Measurements from ENCODE around the gene CCDC102B.
"Not testable (repeated sequence)": the region's sequence is repeated elsewhere in the genome, so short reads cannot be mapped to it uniquely, and the experiment has no call there.

The CCDC102B gene

DNA sequence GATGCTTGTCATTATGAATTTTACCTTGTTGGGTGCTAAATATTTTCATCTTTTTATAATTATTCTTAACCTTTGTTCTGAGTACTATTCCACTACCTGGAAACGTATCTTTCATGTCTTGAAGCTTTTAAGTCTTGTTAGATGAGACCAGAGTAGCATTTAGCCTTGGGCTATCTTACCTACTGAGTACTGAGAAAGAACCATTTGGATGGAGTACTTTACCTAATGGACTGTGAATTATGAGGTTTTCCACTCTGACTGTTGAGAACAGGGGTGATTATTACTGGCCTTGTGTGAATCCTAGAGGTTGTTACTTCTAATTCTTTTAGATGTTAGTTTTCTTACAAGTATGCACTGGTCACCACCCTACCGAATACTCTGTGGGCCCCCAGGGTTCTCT, 63.5 kb downstream of the CCDC102B start:
- Histone ChIP-seq H3K36me3 (ENCODE audit: control insufficient read depth, low read depth, low read length) (no peaks in the 10 kb centered on the region), H3K9ac (ENCODE audit: low read length) (no peak overlapping the region), H3K4me3 (ENCODE audit: low read length) (no peak overlapping the region), H3K27me3 (ENCODE audit: control insufficient read depth, insufficient read depth, low read length) (no peaks in the 10 kb centered on the region), H3K9me3 (ENCODE audit: control insufficient read depth, low read depth, low read length) (no peaks in the 10 kb centered on the region), H3K27ac (ENCODE audit: low read length) (no peak overlapping the region), H3K4me1 (ENCODE audit: control insufficient read depth, low read depth, low read length) (no peaks in the 10 kb centered on the region)

DNA sequence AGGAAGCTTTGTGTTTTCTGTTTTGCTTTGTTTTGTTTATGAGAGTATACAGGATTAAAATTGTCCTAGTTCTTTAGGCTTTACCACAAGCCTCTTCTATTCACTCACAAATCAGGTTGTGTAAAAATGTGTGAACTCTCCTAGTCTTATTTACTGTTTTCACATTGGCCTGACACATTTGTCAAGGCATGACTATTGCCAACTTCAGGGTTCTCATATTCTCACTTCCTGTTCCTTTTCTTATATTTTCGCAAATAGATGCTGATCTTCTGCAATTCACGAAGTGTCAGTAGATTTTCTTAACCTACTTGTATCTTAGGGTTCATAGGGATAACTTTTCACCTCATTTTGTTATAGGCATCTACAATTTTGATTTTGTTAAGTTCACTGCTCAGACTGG, 67.1 kb downstream of the CCDC102B start:
- no peaks in the 10 kb centered on the region for H3K36me3 ChIP-seq (ENCODE audit: control insufficient read depth, low read depth, low read length)
- no peak overlapping the region for H3K9ac ChIP-seq (ENCODE audit: low read length)
- no peaks in the 10 kb centered on the region for H3K9me3 ChIP-seq (ENCODE audit: control insufficient read depth, low read depth, low read length)
- H3K4me3 ChIP-seq (ENCODE audit: low read length) = no peak overlapping the region
- H3K27ac ChIP-seq (ENCODE audit: low read length) = no peak overlapping the region
- H3K4me1 ChIP-seq (ENCODE audit: control insufficient read depth, low read depth, low read length) = no peaks in the 10 kb centered on the region
- H3K27me3 ChIP-seq (ENCODE audit: control insufficient read depth, insufficient read depth, low read length) = no peaks in the 10 kb centered on the region

DNA sequence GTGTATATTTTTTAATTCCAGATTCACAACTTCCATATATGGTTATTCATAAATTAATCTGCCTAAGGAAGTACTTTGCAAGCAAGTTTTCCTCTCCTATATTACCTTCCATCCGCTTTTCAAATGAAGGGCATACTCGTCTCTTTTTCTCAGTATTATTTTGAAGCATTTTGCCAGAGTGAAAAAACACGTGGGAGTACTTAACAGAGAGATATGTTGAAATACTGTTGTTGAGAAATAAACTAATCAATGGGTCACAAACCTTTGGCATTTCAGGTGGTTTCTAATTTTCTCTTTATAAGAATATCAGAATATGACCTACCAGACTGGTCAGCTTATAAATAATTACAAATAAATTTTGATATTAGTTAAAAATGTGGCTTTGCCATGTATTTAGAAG, 67.6 kb downstream of the CCDC102B start:
- H3K9me3 ChIP-seq (ENCODE audit: control insufficient read depth, low read depth, low read length) = no peaks in the 10 kb centered on the region
- no peak overlapping the region for H3K4me3 ChIP-seq (ENCODE audit: low read length)
- H3K36me3 ChIP-seq (ENCODE audit: control insufficient read depth, low read depth, low read length) = no peaks in the 10 kb centered on the region
- H3K4me1 ChIP-seq (ENCODE audit: control insufficient read depth, low read depth, low read length) = no peaks in the 10 kb centered on the region
- no peaks in the 10 kb centered on the region for H3K27me3 ChIP-seq (ENCODE audit: control insufficient read depth, insufficient read depth, low read length)
- no peak overlapping the region for H3K27ac ChIP-seq (ENCODE audit: low read length)
- H3K9ac ChIP-seq (ENCODE audit: low read length) = no peak overlapping the region

DNA sequence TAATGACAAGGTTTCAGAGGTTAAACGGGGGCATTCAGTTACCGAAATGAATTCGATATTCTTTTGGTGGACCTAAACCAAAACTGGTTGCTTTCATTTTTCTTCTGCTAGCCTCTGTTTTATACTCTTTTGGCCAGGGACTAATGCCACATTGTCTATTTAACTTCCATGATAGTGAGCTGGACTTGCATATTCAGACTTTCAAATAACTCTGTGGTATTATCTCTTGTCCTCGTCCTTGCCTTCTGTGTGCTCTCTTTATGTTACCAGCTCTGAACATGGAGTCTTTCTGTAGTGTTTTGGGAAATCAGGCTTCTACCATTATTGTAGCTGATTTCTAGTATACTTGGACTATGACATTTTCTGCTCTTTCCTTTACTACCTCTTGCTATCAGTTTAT, 75.1 kb downstream of the CCDC102B start:
- H3K9me3 ChIP-seq (ENCODE audit: control insufficient read depth, low read depth, low read length) = no peaks in the 10 kb centered on the region
- H3K4me1 ChIP-seq (ENCODE audit: control insufficient read depth, low read depth, low read length) = no peaks in the 10 kb centered on the region
- no peak overlapping the region for H3K9ac ChIP-seq (ENCODE audit: low read length)
- no peaks in the 10 kb centered on the region for H3K27me3 ChIP-seq (ENCODE audit: control insufficient read depth, insufficient read depth, low read length)
- no peaks in the 10 kb centered on the region for H3K36me3 ChIP-seq (ENCODE audit: control insufficient read depth, low read depth, low read length)
- no peak overlapping the region for H3K4me3 ChIP-seq (ENCODE audit: low read length)
- H3K27ac ChIP-seq (ENCODE audit: low read length) = no peak overlapping the region

DNA sequence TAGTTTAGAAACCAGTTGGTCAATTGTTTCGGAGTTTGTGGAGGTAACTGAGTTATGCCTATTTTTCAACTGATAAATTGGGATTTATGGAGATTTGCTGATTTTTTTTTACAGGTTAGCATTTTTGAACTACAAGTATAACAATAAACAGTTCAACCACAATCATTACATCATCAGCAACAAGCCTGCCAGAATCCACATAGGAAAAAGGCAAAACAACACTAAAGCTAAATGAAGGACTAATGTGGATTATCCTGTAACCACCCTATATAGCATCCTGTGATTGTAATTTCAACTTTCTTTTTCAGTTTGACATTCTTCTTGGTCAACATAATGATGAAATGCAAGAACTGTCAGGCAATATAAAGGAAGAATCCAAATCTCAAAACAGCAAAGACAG, 76.5 kb downstream of the CCDC102B start:
- H3K27me3 ChIP-seq (ENCODE audit: control insufficient read depth, insufficient read depth, low read length) = no peaks in the 10 kb centered on the region
- no peaks in the 10 kb centered on the region for H3K4me1 ChIP-seq (ENCODE audit: control insufficient read depth, low read depth, low read length)
- H3K9ac ChIP-seq (ENCODE audit: low read length) = no peak overlapping the region
- H3K36me3 ChIP-seq (ENCODE audit: control insufficient read depth, low read depth, low read length) = no peaks in the 10 kb centered on the region
- H3K27ac ChIP-seq (ENCODE audit: low read length) = no peak overlapping the region
- H3K9me3 ChIP-seq (ENCODE audit: control insufficient read depth, low read depth, low read length) = no peaks in the 10 kb centered on the region
- H3K4me3 ChIP-seq (ENCODE audit: low read length) = no peak overlapping the region

DNA sequence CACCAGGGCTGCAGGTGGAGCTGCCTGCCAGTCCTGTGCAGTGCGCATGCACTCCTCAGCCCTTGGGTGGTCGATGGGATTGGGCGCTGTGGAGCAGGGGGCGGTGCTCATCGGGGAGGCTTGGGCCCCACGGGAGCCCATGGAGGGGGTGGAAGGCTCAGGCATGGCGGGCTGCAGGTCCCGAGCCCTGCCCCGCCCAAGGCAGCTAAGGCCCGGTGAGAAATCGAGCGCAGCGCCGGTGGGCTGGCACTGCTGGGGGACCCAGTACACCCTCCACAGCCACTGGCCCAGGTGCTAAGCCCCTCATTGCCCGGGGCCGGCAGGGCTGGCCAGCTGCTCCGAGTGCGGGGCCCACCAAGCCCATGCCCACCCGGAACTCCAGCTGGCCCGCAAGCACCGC, 82.1 kb downstream of the CCDC102B start:
- H3K4me1 ChIP-seq (ENCODE audit: control insufficient read depth, low read depth, low read length); H3K9me3 ChIP-seq (ENCODE audit: control insufficient read depth, low read depth, low read length); H3K27ac ChIP-seq (ENCODE audit: low read length); H3K4me3 ChIP-seq (ENCODE audit: low read length); H3K27me3 ChIP-seq (ENCODE audit: control insufficient read depth, insufficient read depth, low read length); H3K36me3 ChIP-seq (ENCODE audit: control insufficient read depth, low read depth, low read length); H3K9ac ChIP-seq (ENCODE audit: low read length): not testable (repeated sequence)

DNA sequence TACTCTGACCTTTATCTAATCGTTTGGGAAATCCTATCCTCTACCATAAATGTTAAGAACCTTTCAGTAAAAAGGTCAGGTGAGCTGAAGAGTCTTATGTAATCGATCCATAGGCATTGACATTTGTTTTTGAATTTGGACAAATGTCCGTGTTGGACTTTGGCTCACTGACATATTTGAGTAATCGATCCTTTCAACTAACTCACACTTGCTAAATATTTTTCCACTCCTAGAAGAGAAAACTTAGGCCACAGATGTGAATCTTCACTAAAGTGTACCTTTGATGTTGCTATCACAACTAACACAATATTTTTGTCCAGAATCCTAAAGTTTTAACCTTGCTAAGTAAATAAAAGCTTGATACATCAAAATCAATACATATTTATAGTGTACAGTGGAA, 89.5 kb downstream of the CCDC102B start:
- H3K4me1 ChIP-seq (ENCODE audit: control insufficient read depth, low read depth, low read length) = no peaks in the 10 kb centered on the region
- H3K27ac ChIP-seq (ENCODE audit: low read length) = no peak overlapping the region
- H3K27me3 ChIP-seq (ENCODE audit: control insufficient read depth, insufficient read depth, low read length) = no peaks in the 10 kb centered on the region
- H3K9ac ChIP-seq (ENCODE audit: low read length) = no peak overlapping the region
- no peaks in the 10 kb centered on the region for H3K9me3 ChIP-seq (ENCODE audit: control insufficient read depth, low read depth, low read length)
- H3K4me3 ChIP-seq (ENCODE audit: low read length) = no peak overlapping the region
- no peaks in the 10 kb centered on the region for H3K36me3 ChIP-seq (ENCODE audit: control insufficient read depth, low read depth, low read length)

DNA sequence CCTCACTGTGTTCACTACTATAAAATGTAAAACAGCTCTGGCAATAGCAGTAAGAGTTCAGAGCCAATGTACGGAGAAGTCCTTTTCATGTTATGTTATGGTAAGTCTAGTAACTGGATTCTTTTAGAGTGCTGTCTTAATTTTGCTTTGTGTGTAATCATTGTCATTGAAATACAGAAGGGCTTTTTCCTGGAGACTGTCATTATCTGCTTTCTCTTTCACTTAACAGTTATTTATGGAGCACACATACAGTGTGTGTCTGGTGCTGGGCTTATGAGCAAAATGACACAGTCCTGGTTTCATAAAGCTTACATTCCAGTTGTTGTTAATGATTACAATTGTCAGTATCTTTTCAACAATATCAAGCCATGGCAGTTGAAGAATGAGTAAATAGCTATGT, 95.5 kb downstream of the CCDC102B start:
- no peak overlapping the region for H3K9ac ChIP-seq (ENCODE audit: low read length)
- no peaks in the 10 kb centered on the region for H3K36me3 ChIP-seq (ENCODE audit: control insufficient read depth, low read depth, low read length)
- no peak overlapping the region for H3K4me3 ChIP-seq (ENCODE audit: low read length)
- H3K9me3 ChIP-seq (ENCODE audit: control insufficient read depth, low read depth, low read length) = no peaks in the 10 kb centered on the region
- H3K27ac ChIP-seq (ENCODE audit: low read length) = no peak overlapping the region
- H3K4me1 ChIP-seq (ENCODE audit: control insufficient read depth, low read depth, low read length) = no peaks in the 10 kb centered on the region
- H3K27me3 ChIP-seq (ENCODE audit: control insufficient read depth, insufficient read depth, low read length) = no peaks in the 10 kb centered on the region

DNA sequence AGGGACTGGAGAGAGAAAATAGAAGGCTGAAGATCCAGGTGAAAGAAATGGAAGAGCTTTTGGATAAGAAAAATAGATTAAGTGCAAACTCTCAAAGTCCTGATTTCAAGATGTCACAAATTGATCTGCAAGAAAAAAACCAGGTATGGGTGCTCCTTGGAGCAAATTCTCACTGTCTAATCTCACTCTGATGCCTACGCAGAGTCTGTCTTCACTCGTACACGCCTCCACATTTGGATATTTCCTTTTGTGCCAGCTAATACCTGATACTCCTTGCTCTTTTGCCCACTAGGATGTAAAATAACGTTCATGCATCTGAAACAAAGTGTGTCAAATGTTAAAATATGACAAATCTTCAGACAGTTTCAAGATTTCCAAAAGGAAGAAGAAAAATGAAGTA, 99.4 kb downstream of the CCDC102B start:
- Histone ChIP-seq H3K4me3 (ENCODE audit: low read length) (no peak overlapping the region), H3K9ac (ENCODE audit: low read length) (no peak overlapping the region), H3K27ac (ENCODE audit: low read length) (no peak overlapping the region), H3K36me3 (ENCODE audit: control insufficient read depth, low read depth, low read length) (no peaks in the 10 kb centered on the region), H3K27me3 (ENCODE audit: control insufficient read depth, insufficient read depth, low read length) (no peaks in the 10 kb centered on the region), H3K9me3 (ENCODE audit: control insufficient read depth, low read depth, low read length) (no peaks in the 10 kb centered on the region), H3K4me1 (ENCODE audit: control insufficient read depth, low read depth, low read length) (no peaks in the 10 kb centered on the region)

DNA sequence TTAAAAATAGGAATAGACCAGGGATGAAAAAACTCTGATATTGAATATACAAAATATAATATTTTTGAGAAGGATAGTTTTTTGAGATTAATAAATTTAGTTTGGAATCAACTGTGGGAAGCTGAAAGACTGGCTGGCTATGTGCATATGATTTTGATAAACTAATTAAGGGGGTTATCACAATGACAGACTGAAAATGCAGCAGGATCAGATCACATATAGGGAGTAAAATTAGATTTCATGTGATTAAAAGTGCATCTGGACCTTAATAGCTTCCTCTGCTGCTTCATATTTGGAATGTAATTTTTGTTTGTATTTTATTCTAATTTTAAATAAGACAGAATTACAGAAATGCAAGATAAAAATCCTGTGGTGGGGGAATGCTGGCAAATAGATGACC, 111.7 kb downstream of the CCDC102B start:
- no peaks in the 10 kb centered on the region for H3K36me3 ChIP-seq (ENCODE audit: control insufficient read depth, low read depth, low read length)
- no peak overlapping the region for H3K27ac ChIP-seq (ENCODE audit: low read length)
- H3K9me3 ChIP-seq (ENCODE audit: control insufficient read depth, low read depth, low read length) = no peaks in the 10 kb centered on the region
- no peak overlapping the region for H3K4me3 ChIP-seq (ENCODE audit: low read length)
- no peaks in the 10 kb centered on the region for H3K4me1 ChIP-seq (ENCODE audit: control insufficient read depth, low read depth, low read length)
- no peak overlapping the region for H3K9ac ChIP-seq (ENCODE audit: low read length)
- H3K27me3 ChIP-seq (ENCODE audit: control insufficient read depth, insufficient read depth, low read length) = no peaks in the 10 kb centered on the region

DNA sequence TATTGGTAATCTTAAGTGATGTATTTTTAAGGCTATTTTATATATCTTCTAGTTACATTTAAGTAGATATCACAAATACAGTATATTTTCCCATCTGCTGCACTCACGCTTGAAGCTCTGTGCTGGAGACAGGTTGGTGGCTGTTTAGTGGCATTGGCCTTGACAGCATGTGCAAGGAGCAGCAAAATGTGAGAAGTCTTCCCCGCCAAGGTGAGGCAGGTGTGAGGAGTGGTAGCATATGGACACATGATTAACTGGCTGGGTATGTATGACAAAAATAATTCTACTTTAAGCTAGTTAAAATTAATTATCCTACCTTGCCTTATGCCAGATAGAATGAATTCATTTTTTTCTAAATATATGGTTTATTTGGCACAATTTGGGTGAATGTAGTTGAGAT, 117.2 kb downstream of the CCDC102B start:
- no peaks in the 10 kb centered on the region for H3K27me3 ChIP-seq (ENCODE audit: control insufficient read depth, insufficient read depth, low read length)
- H3K4me1 ChIP-seq (ENCODE audit: control insufficient read depth, low read depth, low read length) = no peaks in the 10 kb centered on the region
- H3K4me3 ChIP-seq (ENCODE audit: low read length) = no peak overlapping the region
- no peak overlapping the region for H3K27ac ChIP-seq (ENCODE audit: low read length)
- H3K36me3 ChIP-seq (ENCODE audit: control insufficient read depth, low read depth, low read length) = no peaks in the 10 kb centered on the region
- H3K9ac ChIP-seq (ENCODE audit: low read length) = no peak overlapping the region
- no peaks in the 10 kb centered on the region for H3K9me3 ChIP-seq (ENCODE audit: control insufficient read depth, low read depth, low read length)

DNA sequence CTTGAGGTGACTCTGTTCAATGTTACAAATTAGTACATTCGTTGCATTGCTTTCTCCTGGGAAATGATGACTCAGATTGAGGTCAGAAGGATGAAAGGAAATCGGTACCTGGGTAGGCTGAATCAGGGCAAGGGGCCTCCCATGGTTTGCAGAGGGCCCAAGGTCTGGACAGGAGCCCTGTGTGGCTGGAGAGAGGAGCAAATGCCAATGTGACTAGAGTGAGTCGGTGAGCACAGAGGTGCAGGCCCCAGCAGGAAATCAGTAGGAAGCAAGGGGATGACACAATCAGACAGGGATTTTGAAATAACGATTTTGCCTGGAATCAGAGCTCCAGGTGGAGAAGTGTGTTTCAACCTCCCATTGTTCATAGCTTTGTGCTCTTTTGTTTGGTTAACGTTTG, 118.9 kb downstream of the CCDC102B start:
- Histone ChIP-seq H3K9me3 (ENCODE audit: control insufficient read depth, low read depth, low read length) (no peaks in the 10 kb centered on the region), H3K27ac (ENCODE audit: low read length) (no peak overlapping the region), H3K4me3 (ENCODE audit: low read length) (no peak overlapping the region), H3K4me1 (ENCODE audit: control insufficient read depth, low read depth, low read length) (no peaks in the 10 kb centered on the region), H3K9ac (ENCODE audit: low read length) (no peak overlapping the region), H3K36me3 (ENCODE audit: control insufficient read depth, low read depth, low read length) (no peaks in the 10 kb centered on the region), H3K27me3 (ENCODE audit: control insufficient read depth, insufficient read depth, low read length) (no peaks in the 10 kb centered on the region)

DNA sequence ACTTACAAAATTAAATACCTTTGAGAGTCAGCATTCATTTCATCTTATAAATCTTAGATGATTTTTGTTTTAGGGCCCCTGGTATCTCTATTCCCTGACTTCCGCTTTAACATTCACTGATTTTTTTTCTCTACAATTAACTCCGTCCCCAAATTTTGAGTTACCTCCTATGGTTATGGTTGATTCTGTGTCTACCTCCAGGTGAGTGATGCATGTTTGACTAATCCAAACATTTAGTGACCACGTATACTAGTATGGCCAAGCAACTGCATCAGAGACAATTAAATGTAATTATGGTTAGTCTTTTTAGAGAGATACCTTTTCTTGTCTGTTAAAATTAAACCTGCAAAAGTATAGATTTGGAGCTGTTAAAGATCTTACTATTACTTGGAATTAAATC, 120.3 kb downstream of the CCDC102B start:
- H3K4me1 ChIP-seq (ENCODE audit: control insufficient read depth, low read depth, low read length) = no peaks in the 10 kb centered on the region
- H3K27ac ChIP-seq (ENCODE audit: low read length) = no peak overlapping the region
- H3K27me3 ChIP-seq (ENCODE audit: control insufficient read depth, insufficient read depth, low read length) = no peaks in the 10 kb centered on the region
- H3K4me3 ChIP-seq (ENCODE audit: low read length) = no peak overlapping the region
- no peak overlapping the region for H3K9ac ChIP-seq (ENCODE audit: low read length)
- no peaks in the 10 kb centered on the region for H3K36me3 ChIP-seq (ENCODE audit: control insufficient read depth, low read depth, low read length)
- no peaks in the 10 kb centered on the region for H3K9me3 ChIP-seq (ENCODE audit: control insufficient read depth, low read depth, low read length)
